Endothelial cell of umbilical vein (primary cell): ENCODE data around the gene MEGF10. TPM values are rescaled to one million over a fixed set of nuclear protein-coding genes. Genes with fewer than 3 reads are reported as not detected.

Experiments
- BruUV-seq: library from RNA; stranded (reverse); fragments of 400-500 nt; replicated peaks from 2 replicates; lab custom pipeline; 2021; lab: Mats Ljungman, UMichigan
- CTCF ChIA-PET: fragments of 300-600, 350-600 bp; sonication (Branson Sonifier 250); formaldehyde crosslinking; loops from one replicate; lab custom pipeline; 2021; ENCODE audit warnings: antibody characterized with exemption, inconsistent platforms; lab: Charles Lee
- POLR2A ChIA-PET: fragments of 300-600, 350-600 bp; sonication (Branson Sonifier 250); formaldehyde crosslinking; loops from one replicate; lab custom pipeline; 2021; ENCODE audit warnings: antibody characterized with exemption, inconsistent platforms; lab: Charles Lee
- DNase-seq: peaks from one replicate; pipeline ENCODE4 v3.0.0-alpha.2; 2011; ENCODE audit warnings: low read depth, low spot score
- FAIRE-seq: peaks from 2 replicates; lab custom pipeline; 2011; peaks lifted over from hg19 to GRCh38; lab: Jason Lieb, UNC
- H2AFZ ChIP-seq: 2 replicates; pipeline ENCODE4 v1.6.0; 2012; ENCODE audit warnings: low read depth, low read length, control low read depth, inconsistent platforms
- H3K27ac ChIP-seq: 2 replicates; pipeline ENCODE4 v1.5.1; 2011; ENCODE audit warnings: low read depth, mild to moderate bottlenecking, control low read depth, low read length, moderate library complexity; ENCODE audit not compliant: insufficient read depth
- H3K27me3 ChIP-seq, 2 experiments: 2 replicates each; pipeline versions ENCODE4 v1.6.0 to v1.6.1; 2011; ENCODE audit warnings: low read length in 2 of 2, mixed read lengths in 1 of 2; ENCODE audit not compliant: control insufficient read depth in 2 of 2, insufficient read depth in 2 of 2
- H3K36me3 ChIP-seq, 2 experiments: 2 replicates in 1 of 2; 3 replicates in 1 of 2; pipeline ENCODE4 v1.5.1; 2011; ENCODE audit warnings: low read length in 2 of 2, mild to moderate bottlenecking in 1 of 2, moderate library complexity in 1 of 2; ENCODE audit not compliant: control insufficient read depth in 2 of 2, insufficient read depth in 2 of 2; ENCODE audit errors: extremely low read depth in 1 of 2
- H3K4me1 ChIP-seq: 3 replicates; pipeline ENCODE4 v1.5.1; 2011; ENCODE audit warnings: mild to moderate bottlenecking, low read length; ENCODE audit not compliant: control insufficient read depth, insufficient read depth; ENCODE audit errors: extremely low read depth
- H3K4me2 ChIP-seq: 2 replicates; pipeline ENCODE4 v1.6.1; 2011; ENCODE audit warnings: low read length, control low read depth, mixed read lengths; ENCODE audit not compliant: insufficient read depth
- H3K4me3 ChIP-seq, 3 experiments: fragments of 200-600 bp in 1 of 3; sonication (generic), shearing (Covaris generic) in 1 of 3; replicated peaks in 1 of 3; 2 replicates each; pipeline ENCODE4 v1.5.1; 2011 to 2016; ENCODE audit warnings: control low read depth in 3 of 3, low read length in 3 of 3, mild to moderate bottlenecking in 2 of 3, inconsistent platforms in 1 of 3, low read depth in 1 of 3, moderate library complexity in 1 of 3; ENCODE audit not compliant: insufficient read depth in 1 of 3
- H3K79me2 ChIP-seq: 2 replicates; pipeline ENCODE4 v1.6.0; 2012; ENCODE audit warnings: low read length, inconsistent platforms; ENCODE audit not compliant: control insufficient read depth, insufficient read depth
- H3K9ac ChIP-seq: replicated peaks from 2 replicates; pipeline ENCODE3; 2011; ENCODE audit warnings: low read length, control low read depth; ENCODE audit not compliant: insufficient read depth; ENCODE audit errors: extremely low read depth
- H3K9me1 ChIP-seq: replicated peaks from 3 replicates; pipeline ENCODE4 v1.6.0; 2011; ENCODE audit warnings: mild to moderate bottlenecking, low read length; ENCODE audit not compliant: control insufficient read depth, insufficient read depth; ENCODE audit errors: extremely low read depth
- H3K9me3 ChIP-seq: replicated peaks from 2 replicates; pipeline ENCODE4 v1.5.1; 2012; ENCODE audit warnings: low read length, inconsistent platforms; ENCODE audit not compliant: control insufficient read depth, insufficient read depth
- H4K20me1 ChIP-seq: replicated peaks from 2 replicates; pipeline ENCODE3; 2011; ENCODE audit warnings: mild to moderate bottlenecking, low read length; ENCODE audit not compliant: control insufficient read depth, insufficient read depth; ENCODE audit errors: extremely low read depth
- CTCF ChIP-seq, 2 donors: IDR thresholded peaks; 1 replicate in 1 of 2; 2 replicates in 1 of 2; pipeline ENCODE4 v1.5.1; 2011; ENCODE audit warnings: low read length in 2 of 2, mild to moderate bottlenecking in 2 of 2, moderate library complexity in 2 of 2, control low read depth in 1 of 2, inconsistent platforms in 1 of 2, low read depth in 1 of 2; ENCODE audit not compliant: insufficient read depth in 1 of 2; ENCODE audit errors: extremely low read depth in 1 of 2
- EZH2 ChIP-seq: IDR thresholded peaks from 2 replicates; pipeline ENCODE4 v1.6.1; 2012; ENCODE audit warnings: borderline replicate concordance, low read depth, mild to moderate bottlenecking, moderate library complexity, low read length, inconsistent platforms; ENCODE audit not compliant: severe bottlenecking
- FOS ChIP-seq: IDR thresholded peaks from 2 replicates; pipeline ENCODE4 v1.6.1; 2011; ENCODE audit warnings: mild to moderate bottlenecking, low read length, moderate library complexity, borderline replicate concordance; ENCODE audit not compliant: insufficient read depth
- GATA2 ChIP-seq: IDR thresholded peaks from 2 replicates; pipeline ENCODE4 v1.7.0; 2011; ENCODE audit warnings: low read depth, mild to moderate bottlenecking, moderate library complexity, mixed read lengths, low read length; ENCODE audit not compliant: insufficient read length, insufficient read depth
- JUN ChIP-seq: IDR thresholded peaks from 2 replicates; pipeline ENCODE4 v1.6.1; 2011; ENCODE audit warnings: borderline replicate concordance, low read depth; ENCODE audit not compliant: insufficient read length, insufficient read depth
- MAX ChIP-seq: IDR thresholded peaks from 2 replicates; pipeline ENCODE4 v1.6.1; 2011; ENCODE audit not compliant: insufficient read depth, insufficient read length
- MYC ChIP-seq: IDR thresholded peaks from one replicate; pipeline ENCODE4 v1.6.1; 2011; ENCODE audit warnings: mild to moderate bottlenecking, low read depth, low read length
- POLR2A ChIP-seq: IDR thresholded peaks from 2 replicates; pipeline ENCODE4 v1.6.1; 2012; ENCODE audit warnings: low read depth, mild to moderate bottlenecking, control low read depth, low read length
- POLR2AphosphoS5 ChIP-seq: IDR thresholded peaks from 2 replicates; pipeline ENCODE4 v1.6.1; 2012; ENCODE audit warnings: low read depth, mild to moderate bottlenecking, control low read depth, low read length, moderate library complexity; ENCODE audit not compliant: insufficient read depth
- dilution Hi-C: fragments of 300-500 bp; cut with MboI; formaldehyde crosslinking; loops from one replicate; pipeline ENCODE4 v1.15.0; 2019; ENCODE audit warnings: low sequenced_read_pairs; ENCODE audit not compliant: extremely low pct_ligation_motif_present
- intact Hi-C: fragments of 100-400 bp; cut with micrococcal nuclease; formaldehyde crosslinking; loops from one replicate; pipeline ENCODE4 v1.10.0; 2022
- polyA plus RNA-seq, 4 experiments: library from polyadenylated mRNA; depleted of rRNA in 3 of 4; stranded (reverse) in 3 of 4; unstranded in 1 of 4; fragments of >200 nt; gene quantifications; 2 replicates each; pipeline versions ENCODE4 v1.2.1 to v1.2.3, GENCODE V29; 2011 to 2012; ENCODE audit warnings: missing spikeins in 1 of 4
- total RNA-seq: library from RNA; stranded (reverse); gene quantifications from 2 replicates; pipeline ENCODE4 v1.2.3, GENCODE V29; 2021

Gene MEGF10
- total and polyA plus RNA-seq, 2 donors (not counting 3 experiments of a cell fraction or from before 2014, with no cell fraction given): 0.30 to 1.00 TPM

- CTCF ChIA-PET: no interaction called here
- BruUV-seq: no TSS peak
- no peak for DNase-seq
- H3K4me2 ChIP-seq: no peak overlapping the region
- no peaks in the 10 kb centered on the region for H3K9me3 ChIP-seq
- H3K79me2 ChIP-seq: no peaks in the 10 kb centered on the region
- H3K36me3 ChIP-seq: no peaks in the 10 kb centered on the region
- intact Hi-C loops (no loop called here), dilution Hi-C loops (no loop called here)
- H3K27me3 ChIP-seq: peaks cover 2 to 6% of the 10 kb centered on the region in 2 experiments
- no peak overlapping the region for H3K27ac ChIP-seq
- no peak for FAIRE-seq
- no peak overlapping the region for H2AFZ ChIP-seq
- no peaks in the 10 kb centered on the region for H3K4me1 ChIP-seq
- no peak overlapping the region for H3K4me3 ChIP-seq
- H3K9ac ChIP-seq: no peak overlapping the region
- H3K9me1 ChIP-seq: peaks cover 2% of the 10 kb centered on the region
- POLR2A ChIA-PET: no interaction called here
- H4K20me1 ChIP-seq: no peaks in the 10 kb centered on the region
- no peak for TF ChIP-seq EZH2
- no peak for TF ChIP-seq MAX
- no peak for TF ChIP-seq POLR2AphosphoS5
- TF ChIP-seq JUN: no peak
- TF ChIP-seq POLR2A: no peak
- no peak for TF ChIP-seq GATA2
- TF ChIP-seq FOS: no peak
- no peak for TF ChIP-seq MYC
- no peak for TF ChIP-seq CTCF (IDR thresholded peaks at IDR 0.05; ENCODE audit: extremely low read depth in 1 of 2, insufficient read depth in 1 of 2, low read depth in 1 of 2, low read length in 2 of 2)
Observed at GRCh38 chr5:127428748-127429147, 138.2 kb downstream of the MEGF10 start.
